NCI-H128 (cell line): ENCODE results near the gene KRTAP6-3.

Experiments used
- DNase-seq: peaks from one replicate; lab custom pipeline; 2025; ENCODE audit not compliant: unreplicated experiment; lab: John Stamatoyannopoulos, UW

The KRTAP6-3 gene

GRCh38 chr21:30623362-30623761 lies 31.1 kb downstream of the KRTAP6-3 start:
- no peak for DNase-seq

GRCh38 chr21:30625449-30626165 lies 33.4 kb downstream of the KRTAP6-3 start:
- no peak for DNase-seq

- no peak for DNase-seq
These were observed 35.9 kb downstream of the KRTAP6-3 start for GRCh38 chr21:30628109-30628508.

- DNase-seq, result no peak
These were observed 37.0 kb downstream of the KRTAP6-3 start for GRCh38 chr21:30629200-30629599.

- DNase-seq, result no peak
These were observed 42.7 kb downstream of the KRTAP6-3 start, which contains the start of gene KRTAP20-2 for GRCh38 chr21:30634906-30635305. Gene KRTAP20-2 (plus strand): TSS chr21:30635206. CDS start chr21:30635264, 58 bp downstream.

- no peak for DNase-seq
These were observed 46.4 kb downstream of the KRTAP6-3 start for GRCh38 chr21:30638686-30639085.

- no peak for DNase-seq
These were observed 50.3 kb downstream of the KRTAP6-3 start, which contains the start of gene KRTAP20-3 for GRCh38 chr21:30642564-30642963. Gene KRTAP20-3 (plus strand): TSS chr21:30642864.
